Esophagus (tissue), 2 donors: ENCODE results near the gene USP14. TPM values are rescaled to one million over a fixed set of nuclear protein-coding genes. Genes with fewer than 3 reads are reported as not detected.
"Not testable (repeated sequence)": the region's sequence is repeated elsewhere in the genome, so short reads cannot be mapped to it uniquely, and the experiment has no call there.

Experiments
- H3K27ac ChIP-seq, 2 donors: one replicate each; pipeline ENCODE4 v1.5.1; 2013; ENCODE audit warnings: low read depth in 2 of 2, mild to moderate bottlenecking in 2 of 2, inconsistent platforms in 1 of 2, low read length in 1 of 2, moderate library complexity in 1 of 2
- H3K27me3 ChIP-seq, 2 donors: one replicate each; pipeline ENCODE4 v1.6.1; 2013; ENCODE audit warnings: low read length in 2 of 2, control low read depth in 1 of 2, mild to moderate bottlenecking in 1 of 2; ENCODE audit not compliant: insufficient read depth in 2 of 2, control insufficient read depth in 1 of 2
- H3K36me3 ChIP-seq, 2 donors: one replicate each; pipeline ENCODE4 v1.6.1; 2013; ENCODE audit warnings: low read length in 1 of 2; ENCODE audit not compliant: control insufficient read depth in 2 of 2, insufficient read depth in 2 of 2
- H3K4me1 ChIP-seq, 2 donors: one replicate each; pipeline ENCODE4 v1.6.1; 2013; ENCODE audit warnings: low read length in 1 of 2; ENCODE audit not compliant: control insufficient read depth in 2 of 2, insufficient read depth in 2 of 2
- H3K4me3 ChIP-seq, 2 donors: one replicate each; pipeline ENCODE4 v1.5.1; 2013; ENCODE audit warnings: low read length in 2 of 2, mild to moderate bottlenecking in 2 of 2, low read depth in 1 of 2, moderate library complexity in 1 of 2
- H3K9me3 ChIP-seq, 2 donors: one replicate each; pipeline ENCODE4 v1.6.1; 2013; ENCODE audit warnings: mild to moderate bottlenecking in 2 of 2, low read depth in 1 of 2, low read length in 1 of 2, moderate library complexity in 1 of 2; ENCODE audit not compliant: control insufficient read depth in 2 of 2, insufficient read depth in 1 of 2
- WGBS, 2 donors: extraction: QIAGEN DNeasy Blood & Tissue Kit; methylation state at CpG; one replicate each; pipeline ENCODE4 v1.1.7; 2013; 5-methylcytosine and 5-hydroxymethylcytosine counted together
- polyA plus RNA-seq, 2 donors: library from polyadenylated mRNA; stranded (reverse); fragments of 200-250 nt; gene quantifications; one replicate each; pipeline ENCODE4 v1.2.3, GENCODE V29; 2013
- donor health status: healthy with polysubstance abuse.
- donor health status: Bipolar disorder and iron deficiency.

The USP14 gene
- polyA plus RNA-seq, 2 donors, result 13.8 to 23.4 TPM

- no peaks in the 10 kb centered on the region for H3K9me3 ChIP-seq
- H3K27me3 ChIP-seq, result no peaks in the 10 kb centered on the region
- H3K4me3 ChIP-seq, result no peak overlapping the region
- no peaks in the 10 kb centered on the region for H3K36me3 ChIP-seq
- no peaks in the 10 kb centered on the region for H3K4me1 ChIP-seq
- no peak overlapping the region for H3K27ac ChIP-seq
- 35 to 41% methylated on average over 1 of the region's 1 CpG for WGBS, 2 donors
Observed at GRCh38 chr18:135045-135444, 23.3 kb upstream of the USP14 start.

- Histone ChIP-seq H3K36me3 (no peaks in the 10 kb centered on the region), H3K9me3 (no peaks in the 10 kb centered on the region), H3K27ac (no peak overlapping the region), H3K4me3 (no peak overlapping the region), H3K4me1 (no peaks in the 10 kb centered on the region), H3K27me3 (no peaks in the 10 kb centered on the region)
- 67 to 73% methylated on average over 7 of the region's 7 CpGs for WGBS, 2 donors
Observed at GRCh38 chr18:136433-136832, 21.9 kb upstream of the USP14 start.

GRCh38 chr18:137327-137726 lies 21.0 kb upstream of the USP14 start:
- Histone ChIP-seq H3K9me3 (no peaks in the 10 kb centered on the region), H3K27ac (no peak overlapping the region), H3K36me3 (no peaks in the 10 kb centered on the region), H3K27me3 (no peaks in the 10 kb centered on the region), H3K4me1 (no peaks in the 10 kb centered on the region), H3K4me3 (no peak overlapping the region)
- WGBS, 2 donors, result 71 to 82% methylated on average over 5 of the region's 5 CpGs

- 80 to 85% methylated on average over 7 of the region's 7 CpGs for WGBS, 2 donors
- Histone ChIP-seq H3K27me3 (no peaks in the 10 kb centered on the region), H3K36me3 (no peaks in the 10 kb centered on the region), H3K27ac (no peak overlapping the region), H3K4me3 (no peak overlapping the region), H3K9me3 (no peaks in the 10 kb centered on the region), H3K4me1 (no peaks in the 10 kb centered on the region)
Observed at GRCh38 chr18:140670-141266, 17.6 kb upstream of the USP14 start.

GRCh38 chr18:142624-143296 lies 15.6 kb upstream of the USP14 start:
- not testable (repeated sequence) for H3K4me1 ChIP-seq, H3K27me3 ChIP-seq, H3K27ac ChIP-seq, H3K4me3 ChIP-seq, H3K36me3 ChIP-seq, H3K9me3 ChIP-seq
- WGBS, 2 donors, result 78 to 88% methylated on average over 7 of the region's 7 CpGs

GRCh38 chr18:148841-149240 lies 9.5 kb upstream of the USP14 start:
- Histone ChIP-seq H3K9me3 (no peaks in the 10 kb centered on the region), H3K36me3 (no peaks in the 10 kb centered on the region), H3K27me3 (no peaks in the 10 kb centered on the region), H3K4me1 (no peaks in the 10 kb centered on the region), H3K27ac (no peak overlapping the region), H3K4me3 (no peak overlapping the region)
- 80 to 86% methylated on average over 6 of the region's 6 CpGs for WGBS, 2 donors

GRCh38 chr18:154151-154550 lies 4.2 kb upstream of the USP14 start:
- Histone ChIP-seq H3K27ac (no peak overlapping the region), H3K36me3 (no peaks in the 10 kb centered on the region), H3K4me3 (no peak overlapping the region), H3K4me1 (no peaks in the 10 kb centered on the region), H3K9me3 (no peaks in the 10 kb centered on the region), H3K27me3 (no peaks in the 10 kb centered on the region)
- WGBS, 2 donors, result 78 to 79% methylated on average over 7 of the region's 7 CpGs

GRCh38 chr18:155688-156087 lies 2.7 kb upstream of the USP14 start:
- Histone ChIP-seq H3K9me3 (no peaks in the 10 kb centered on the region), H3K4me3 (no peak overlapping the region), H3K36me3 (no peaks in the 10 kb centered on the region), H3K27ac (no peak overlapping the region), H3K4me1 (peaks cover 0 to 2% of the 10 kb centered on the region in 2 donors), H3K27me3 (no peaks in the 10 kb centered on the region)
- 77 to 80% methylated on average over 6 of the region's 6 CpGs for WGBS, 2 donors

GRCh38 chr18:156514-157230 lies 1.7 kb upstream of the USP14 start:
- peaks cover 0 to 2% of the 10 kb centered on the region in 2 donors for H3K4me1 ChIP-seq
- no peak overlapping the region for H3K4me3 ChIP-seq
- no peaks in the 10 kb centered on the region for H3K36me3 ChIP-seq
- no peaks in the 10 kb centered on the region for H3K27me3 ChIP-seq
- WGBS, 2 donors, result 89 to 97% methylated on average over 6 of the region's 6 CpGs
- no peak overlapping the region for H3K27ac ChIP-seq
- no peaks in the 10 kb centered on the region for H3K9me3 ChIP-seq
